Neural progenitor cell (in vitro differentiated cells): ENCODE measurements around the gene ARHGEF11. TPM values are rescaled to one million over a fixed set of nuclear protein-coding genes. Genes with fewer than 3 reads are reported as not detected.

Source experiments
- DNase-seq: peaks from one replicate; pipeline ENCODE4 v3.0.0-alpha.2; 2016; ENCODE audit warnings: low spot score
- H2AFZ ChIP-seq: fragments of 200-600 bp; sonication (generic); replicated peaks from 2 replicates; pipeline ENCODE4 v1.6.1; 2016; ENCODE audit warnings: antibody characterized with exemption
- H3F3A ChIP-seq: fragments of 200-600 bp; sonication (generic); 2 replicates; pipeline ENCODE4 v1.6.1; 2016; ENCODE audit warnings: antibody characterized with exemption, low read depth
- H3K27ac ChIP-seq: fragments of 200-600 bp; sonication (generic); 2 replicates; pipeline ENCODE4 v1.5.1; 2016; ENCODE audit warnings: mild to moderate bottlenecking
- H3K27me3 ChIP-seq: fragments of 200-600 bp; sonication (generic); 2 replicates; pipeline ENCODE4 v1.6.1; 2016; ENCODE audit warnings: mild to moderate bottlenecking, moderate library complexity
- H3K36me3 ChIP-seq: fragments of 200-600 bp; sonication (generic); 2 replicates; pipeline ENCODE4 v1.5.1; 2016
- H3K4me1 ChIP-seq: fragments of 200-600 bp; sonication (generic); 2 replicates; pipeline ENCODE4 v1.6.1; 2016; ENCODE audit warnings: mixed run types
- H3K4me2 ChIP-seq: fragments of 200-600 bp; sonication (generic); 2 replicates; pipeline ENCODE4 v1.6.1; 2016
- H3K4me3 ChIP-seq: fragments of 200-600 bp; sonication (generic); 2 replicates; pipeline ENCODE4 v1.5.1; 2016
- H3K79me2 ChIP-seq: fragments of 200-600 bp; sonication (generic); 2 replicates; pipeline ENCODE4 v1.6.1; 2016; ENCODE audit warnings: low read depth
- H3K9ac ChIP-seq: fragments of 200-600 bp; sonication (generic); 2 replicates; pipeline ENCODE4 v1.6.1; 2016
- H3K9me3 ChIP-seq: fragments of 200-600 bp; sonication (generic); 2 replicates; pipeline ENCODE4 v1.5.1; 2016; ENCODE audit warnings: low read depth
- H4K20me1 ChIP-seq: fragments of 200-600 bp; sonication (generic); 2 replicates; pipeline ENCODE4 v1.6.1; 2016; ENCODE audit warnings: low read depth
- H3K27ac Mint-ChIP-seq: 3 replicates; pipeline ENCODE4 v1.8.0; 2021; ENCODE audit warnings: mixed read lengths
- H3K27me3 Mint-ChIP-seq: 2 replicates; pipeline ENCODE4 v1.8.0; 2022; ENCODE audit warnings: low read depth, mild to moderate bottlenecking, inconsistent platforms, moderate library complexity, mixed read lengths; ENCODE audit not compliant: insufficient read depth
- H3K36me3 Mint-ChIP-seq: 3 replicates; pipeline ENCODE4 v1.8.0; 2021; ENCODE audit warnings: mixed read lengths
- H3K4me1 Mint-ChIP-seq: 3 replicates; pipeline ENCODE4 v1.8.0; 2021; ENCODE audit warnings: mixed read lengths
- H3K4me3 Mint-ChIP-seq: 3 replicates; pipeline ENCODE4 v1.8.0; 2021; ENCODE audit warnings: mild to moderate bottlenecking, moderate library complexity, mixed read lengths
- H3K9me3 Mint-ChIP-seq: 3 replicates; pipeline ENCODE4 v1.8.0; 2020; ENCODE audit warnings: mixed read lengths
- EZH2 ChIP-seq: fragments of 200-600 bp; sonication (generic); IDR thresholded peaks from 2 replicates; pipeline ENCODE4 v1.6.1; 2017; ENCODE audit warnings: antibody characterized with exemption, mild to moderate bottlenecking, moderate library complexity
- EZH2phosphoT487 ChIP-seq: fragments of 200-600 bp; sonication (generic); IDR thresholded peaks from 2 replicates; pipeline ENCODE4 v1.6.1; 2017; ENCODE audit warnings: antibody characterized with exemption
- total RNA-seq: library from RNA; depleted of rRNA; stranded (reverse); fragments of >200 nt; gene quantifications from 2 replicates; pipeline ENCODE4 v1.2.3, GENCODE V29; 2015; ENCODE audit warnings: low replicate concordance
- TF ChIP-seq, protein P1 (sequence below): fragments of 200-600 bp; sonication (generic); IDR thresholded peaks from 2 replicates; pipeline ENCODE4 v1.5.1; 2017; ENCODE audit warnings: antibody characterized with exemption, mild to moderate bottlenecking

The ARHGEF11 gene
- total RNA-seq, 1 donor from 2014 or later = 31.9 TPM

DNA sequence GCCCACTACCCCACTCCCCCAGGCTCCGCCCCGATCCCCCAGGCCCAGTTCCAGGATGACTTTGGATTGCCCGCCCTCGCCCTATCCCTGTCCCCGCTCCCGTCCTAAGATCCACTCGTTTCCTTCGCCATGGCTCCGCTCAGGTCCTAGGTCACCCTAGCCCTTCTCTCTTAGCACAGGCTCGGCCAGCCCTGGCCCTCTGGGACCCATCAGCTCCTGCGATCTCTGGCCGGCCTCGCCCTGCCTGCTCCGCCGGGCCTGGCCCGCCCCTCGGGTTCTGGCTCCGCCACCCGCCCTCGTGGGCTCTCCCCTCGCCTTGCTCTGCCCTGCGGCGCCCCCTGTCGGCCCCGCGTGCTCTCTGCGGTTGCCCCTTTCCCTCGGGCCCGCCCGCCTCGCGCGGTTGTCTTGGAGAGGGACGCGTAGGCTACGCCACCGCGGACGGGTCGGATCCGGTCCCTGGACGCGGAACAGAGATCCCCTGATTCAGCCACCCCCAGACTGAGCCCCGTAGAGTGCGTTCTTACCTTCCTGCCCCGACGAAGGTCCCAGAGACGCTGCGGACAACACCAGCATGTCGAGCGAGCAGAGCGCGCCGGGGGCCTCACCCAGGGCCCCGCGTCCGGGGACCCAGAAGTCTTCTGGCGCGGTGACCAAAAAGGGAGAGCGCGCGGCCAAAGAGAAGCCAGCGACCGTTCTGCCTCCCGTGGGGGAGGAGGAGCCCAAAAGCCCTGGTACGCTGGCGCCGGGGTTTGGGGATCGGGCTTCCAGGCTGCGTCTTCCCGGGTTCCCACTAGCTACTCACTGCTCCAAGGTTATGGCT is 125.1 kb downstream of the ARHGEF11 start, which contains the start of gene LRRC71:
Gene LRRC71 (plus strand): TSS at position 400 of the 820 bp plus-strand sequence. CDS start 172 bp downstream, at position 572.
- no peaks in the 10 kb centered on the region for H3K9me3 ChIP-seq
- no peaks in the 10 kb centered on the region for H3K36me3 ChIP-seq
- H3K27me3 Mint-ChIP-seq = peaks cover 68% of the 10 kb centered on the region
- no peak within 1 kb of the TSS for H3K9ac ChIP-seq
- H3K27ac Mint-ChIP-seq = no peak within 1 kb of the TSS
- peak within 1 kb of the TSS; percentile 80 for H2AFZ ChIP-seq
- no peaks in the 10 kb centered on the region for H3K36me3 Mint-ChIP-seq
- peaks cover 21% of the 10 kb centered on the region for H4K20me1 ChIP-seq
- H3K4me3 ChIP-seq = peak within 1 kb of the TSS; percentile 38
- H3K4me2 ChIP-seq = peak within 1 kb of the TSS; percentile 76
- H3K27ac ChIP-seq = no peak within 1 kb of the TSS
- peaks cover 13% of the 10 kb centered on the region for H3K9me3 Mint-ChIP-seq
- H3F3A ChIP-seq = no peaks in the 10 kb centered on the region
- H3K4me1 Mint-ChIP-seq = peaks cover 7% of the 10 kb centered on the region
- peak; percentile 96 for DNase-seq
- peaks cover 13% of the 10 kb centered on the region for H3K4me1 ChIP-seq
- peaks cover 97% of the 10 kb centered on the region for H3K27me3 ChIP-seq
- TF ChIP-seq EZH2phosphoT487 = peak; percentile 99
- peak; percentile 98 for TF ChIP-seq EZH2
- TF ChIP-seq, protein P1, sequence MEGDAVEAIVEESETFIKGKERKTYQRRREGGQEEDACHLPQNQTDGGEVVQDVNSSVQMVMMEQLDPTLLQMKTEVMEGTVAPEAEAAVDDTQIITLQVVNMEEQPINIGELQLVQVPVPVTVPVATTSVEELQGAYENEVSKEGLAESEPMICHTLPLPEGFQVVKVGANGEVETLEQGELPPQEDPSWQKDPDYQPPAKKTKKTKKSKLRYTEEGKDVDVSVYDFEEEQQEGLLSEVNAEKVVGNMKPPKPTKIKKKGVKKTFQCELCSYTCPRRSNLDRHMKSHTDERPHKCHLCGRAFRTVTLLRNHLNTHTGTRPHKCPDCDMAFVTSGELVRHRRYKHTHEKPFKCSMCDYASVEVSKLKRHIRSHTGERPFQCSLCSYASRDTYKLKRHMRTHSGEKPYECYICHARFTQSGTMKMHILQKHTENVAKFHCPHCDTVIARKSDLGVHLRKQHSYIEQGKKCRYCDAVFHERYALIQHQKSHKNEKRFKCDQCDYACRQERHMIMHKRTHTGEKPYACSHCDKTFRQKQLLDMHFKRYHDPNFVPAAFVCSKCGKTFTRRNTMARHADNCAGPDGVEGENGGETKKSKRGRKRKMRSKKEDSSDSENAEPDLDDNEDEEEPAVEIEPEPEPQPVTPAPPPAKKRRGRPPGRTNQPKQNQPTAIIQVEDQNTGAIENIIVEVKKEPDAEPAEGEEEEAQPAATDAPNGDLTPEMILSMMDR = peak; percentile 98
- H3K79me2 ChIP-seq = no peaks in the 10 kb centered on the region
- peak within 1 kb of the TSS; percentile 62 for H3K4me3 Mint-ChIP-seq

DNA sequence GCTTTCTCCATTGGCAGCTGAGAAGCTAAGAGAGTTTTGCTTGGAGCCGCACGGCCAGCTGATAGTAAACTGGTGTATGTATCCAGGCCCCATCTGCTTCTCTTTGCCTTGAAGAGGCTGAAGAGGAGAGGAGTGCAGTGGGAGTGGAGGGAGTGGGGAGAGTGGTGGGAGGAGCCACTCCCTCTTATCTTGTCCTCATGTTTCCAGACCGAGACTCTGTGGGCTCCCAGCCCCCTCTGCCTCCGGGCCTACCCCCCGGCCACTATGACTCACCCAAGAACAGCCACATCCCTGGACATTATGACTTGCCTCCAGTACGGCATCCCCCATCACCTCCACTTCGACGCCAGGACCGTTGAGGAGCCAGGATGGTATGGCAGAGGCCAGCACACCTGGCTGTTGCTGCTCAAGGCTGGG is 131.1 kb downstream of the ARHGEF11 start:
- Mint-ChIP-seq H3K4me3 (no peak overlapping the region), H3K9me3 (peaks cover 7% of the 10 kb centered on the region)

DNA sequence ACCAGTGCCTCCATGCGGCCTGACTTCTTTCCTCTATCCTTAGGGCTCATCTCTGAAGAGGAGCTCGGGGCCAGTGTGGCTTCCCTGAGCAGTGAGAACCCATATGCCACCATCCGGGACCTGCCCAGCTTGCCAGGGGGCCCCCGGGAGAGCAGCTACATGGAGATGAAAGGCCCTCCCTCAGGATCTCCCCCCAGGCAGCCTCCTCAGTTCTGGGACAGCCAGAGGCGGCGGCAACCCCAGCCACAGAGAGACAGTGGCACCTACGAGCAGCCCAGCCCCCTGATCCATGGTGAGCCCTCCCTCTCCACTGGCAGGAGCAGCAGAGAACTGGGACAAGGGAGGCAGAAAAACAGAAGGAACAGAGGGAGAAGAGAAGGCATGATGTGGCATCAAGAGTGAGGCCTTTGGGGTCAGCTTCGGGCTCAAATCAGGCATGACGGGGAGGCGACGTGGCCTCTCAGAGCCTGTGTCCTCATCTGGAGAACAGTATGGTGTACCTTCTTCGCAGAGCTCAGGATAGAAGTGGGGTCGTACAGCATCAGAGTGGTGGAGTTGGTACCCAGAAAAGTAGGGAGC is 131.6 kb downstream of the ARHGEF11 start:
- H3K27ac ChIP-seq = no peak overlapping the region
- no peak for DNase-seq
- H2AFZ ChIP-seq = no peak overlapping the region
- Mint-ChIP-seq H3K4me1 (peaks cover 9% of the 10 kb centered on the region), H3K4me3 (no peak overlapping the region), H3K27ac (peak overlapping the region; percentile 70), H3K27me3 (peaks cover 11% of the 10 kb centered on the region), H3K9me3 (peaks cover 6% of the 10 kb centered on the region), H3K36me3 (no peaks in the 10 kb centered on the region)
- H3K4me1 ChIP-seq = peaks cover 6% of the 10 kb centered on the region
- H3K9me3 ChIP-seq = no peaks in the 10 kb centered on the region
- H3K9ac ChIP-seq = no peak overlapping the region
- H3K36me3 ChIP-seq = no peaks in the 10 kb centered on the region
- TF ChIP-seq EZH2 (no peak), EZH2phosphoT487 (no peak)
- TF ChIP-seq, protein P1 = no peak
- no peak overlapping the region for H3K4me2 ChIP-seq
- no peaks in the 10 kb centered on the region for H3K79me2 ChIP-seq
- H3K4me3 ChIP-seq = no peak overlapping the region
- H4K20me1 ChIP-seq = no peaks in the 10 kb centered on the region
- no peaks in the 10 kb centered on the region for H3F3A ChIP-seq
- H3K27me3 ChIP-seq = peaks cover 61% of the 10 kb centered on the region

More for the DNA sequence above, 131.1 kb downstream of the ARHGEF11 start:
- no peak overlapping the region for H3K9ac ChIP-seq
- no peak overlapping the region for H2AFZ ChIP-seq
- H4K20me1 ChIP-seq = no peaks in the 10 kb centered on the region
- H3K27me3 ChIP-seq = peaks cover 67% of the 10 kb centered on the region
- Mint-ChIP-seq H3K27ac (peak overlapping the region; percentile 29), H3K4me1 (peaks cover 9% of the 10 kb centered on the region), H3K27me3 (peaks cover 17% of the 10 kb centered on the region), H3K36me3 (no peaks in the 10 kb centered on the region)
- H3K9me3 ChIP-seq = no peaks in the 10 kb centered on the region
- H3K4me2 ChIP-seq = no peak overlapping the region
- H3K4me1 ChIP-seq = peaks cover 6% of the 10 kb centered on the region
- TF ChIP-seq, protein P1 = no peak
- no peak for TF ChIP-seq EZH2phosphoT487
- TF ChIP-seq EZH2 = no peak
- no peaks in the 10 kb centered on the region for H3K36me3 ChIP-seq
- H3K27ac ChIP-seq = no peak overlapping the region
- H3K79me2 ChIP-seq = no peaks in the 10 kb centered on the region
- no peak overlapping the region for H3K4me3 ChIP-seq
- no peak for DNase-seq
- H3F3A ChIP-seq = no peaks in the 10 kb centered on the region
